ENCODE measurements around the gene PLPPR1. TPM values are rescaled to one million over a fixed set of nuclear protein-coding genes. Genes with fewer than 3 reads are reported as not detected.

Gene PLPPR1
- total RNA-seq, 1 donor from 2014 or later: 5.0 TPM

DNA sequence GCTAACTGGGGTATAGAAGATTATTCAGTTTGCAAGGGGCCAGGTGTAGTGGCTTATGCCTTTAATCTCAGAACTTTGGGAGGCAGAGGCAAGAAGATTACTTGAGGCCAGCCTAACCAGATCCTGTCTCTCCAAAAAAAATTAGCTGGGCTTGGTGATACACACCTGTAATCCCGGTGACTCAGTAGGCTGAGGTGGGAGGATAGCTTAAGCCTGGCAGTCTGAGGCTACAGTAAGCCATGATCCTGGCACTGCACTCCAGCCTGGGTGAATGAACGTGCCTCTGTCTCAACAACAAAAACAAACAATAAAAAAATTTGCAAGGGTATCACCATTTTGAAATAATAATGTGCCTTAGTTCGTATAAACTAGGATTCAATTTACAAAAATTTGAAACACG is 305.0 kb downstream of the PLPPR1 start:
- intact Hi-C loops (cut with DNase I): no loop called here
- Histone ChIP-seq H3K9me3 (no peaks in the 10 kb centered on the region), H3K4me1 (no peaks in the 10 kb centered on the region), H3K36me3 (no peaks in the 10 kb centered on the region), H3K27me3 (no peaks in the 10 kb centered on the region), H3K27ac (no peak overlapping the region), H3K4me3 (no peak overlapping the region)
- TF ChIP-seq, protein P1, sequence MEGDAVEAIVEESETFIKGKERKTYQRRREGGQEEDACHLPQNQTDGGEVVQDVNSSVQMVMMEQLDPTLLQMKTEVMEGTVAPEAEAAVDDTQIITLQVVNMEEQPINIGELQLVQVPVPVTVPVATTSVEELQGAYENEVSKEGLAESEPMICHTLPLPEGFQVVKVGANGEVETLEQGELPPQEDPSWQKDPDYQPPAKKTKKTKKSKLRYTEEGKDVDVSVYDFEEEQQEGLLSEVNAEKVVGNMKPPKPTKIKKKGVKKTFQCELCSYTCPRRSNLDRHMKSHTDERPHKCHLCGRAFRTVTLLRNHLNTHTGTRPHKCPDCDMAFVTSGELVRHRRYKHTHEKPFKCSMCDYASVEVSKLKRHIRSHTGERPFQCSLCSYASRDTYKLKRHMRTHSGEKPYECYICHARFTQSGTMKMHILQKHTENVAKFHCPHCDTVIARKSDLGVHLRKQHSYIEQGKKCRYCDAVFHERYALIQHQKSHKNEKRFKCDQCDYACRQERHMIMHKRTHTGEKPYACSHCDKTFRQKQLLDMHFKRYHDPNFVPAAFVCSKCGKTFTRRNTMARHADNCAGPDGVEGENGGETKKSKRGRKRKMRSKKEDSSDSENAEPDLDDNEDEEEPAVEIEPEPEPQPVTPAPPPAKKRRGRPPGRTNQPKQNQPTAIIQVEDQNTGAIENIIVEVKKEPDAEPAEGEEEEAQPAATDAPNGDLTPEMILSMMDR (IDR thresholded peaks at IDR 0.05): no peak
- ATAC-seq: no peak
- DNase-seq: no peak

DNA sequence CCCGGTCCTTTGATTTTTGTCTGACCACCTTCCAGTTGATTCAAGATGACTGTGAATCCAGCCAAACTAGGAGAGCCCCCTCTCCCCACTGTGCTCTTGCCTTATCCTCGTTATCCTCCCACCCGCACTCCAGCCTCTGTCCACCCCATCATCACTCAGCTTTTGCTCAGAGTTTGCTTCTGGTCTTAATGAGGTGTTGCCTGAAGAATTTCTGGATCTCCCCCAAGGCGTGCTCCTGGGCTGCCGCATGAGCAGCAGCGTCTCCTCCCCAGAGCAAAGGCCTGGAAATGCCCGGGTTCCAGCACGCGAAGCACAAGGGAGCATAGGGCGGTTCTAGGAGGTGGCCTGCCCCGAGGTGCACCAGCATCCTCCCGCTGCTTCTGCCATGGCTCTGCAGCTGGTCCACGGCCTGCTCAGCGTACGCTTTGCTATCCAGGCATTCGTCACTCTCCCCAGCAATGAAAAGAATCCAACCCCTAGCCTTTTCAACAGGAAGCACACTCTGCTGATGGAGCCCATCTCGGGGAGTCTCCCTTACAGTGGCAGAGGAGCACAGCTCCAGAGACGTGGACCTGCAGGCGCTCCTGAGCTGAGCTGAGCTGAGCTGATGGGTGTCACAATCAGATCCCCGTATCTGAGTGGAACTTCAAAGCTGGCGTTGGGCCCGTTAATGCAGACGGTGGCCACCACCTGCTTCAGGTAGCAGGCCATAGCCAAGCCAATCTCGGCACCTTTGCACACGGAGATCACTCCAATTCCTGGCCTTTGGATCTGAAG is 305.6 kb downstream of the PLPPR1 start:
- H3K4me3 ChIP-seq: no peak overlapping the region
- intact Hi-C loops (cut with DNase I): no loop called here
- H3K4me1 ChIP-seq: no peaks in the 10 kb centered on the region
- no peak for ATAC-seq
- no peaks in the 10 kb centered on the region for H3K36me3 ChIP-seq
- no peaks in the 10 kb centered on the region for H3K27me3 ChIP-seq
- no peak for DNase-seq
- no peaks in the 10 kb centered on the region for H3K9me3 ChIP-seq
- TF ChIP-seq, protein P1 (IDR thresholded peaks at IDR 0.05): no peak
- no peak overlapping the region for H3K27ac ChIP-seq

DNA sequence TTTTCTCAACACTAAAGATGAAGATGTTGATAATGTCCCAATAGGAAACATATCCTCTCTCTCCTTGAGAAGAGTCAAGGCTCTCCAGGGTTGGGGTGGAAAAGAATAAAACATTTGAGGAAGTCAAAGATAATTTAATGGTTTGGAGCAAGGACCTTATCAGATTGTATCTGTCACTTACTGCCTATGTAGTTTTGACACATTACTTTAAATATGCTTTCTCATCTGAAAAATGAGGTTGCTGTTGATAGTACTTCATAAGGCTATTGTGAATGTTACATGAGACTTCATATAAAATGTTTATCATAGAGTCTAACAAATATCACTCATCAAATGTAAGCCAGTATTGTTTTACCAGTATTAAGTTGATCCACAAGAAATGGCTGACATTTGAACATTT is 307.6 kb downstream of the PLPPR1 start:
- ATAC-seq: no peak
- H3K36me3 ChIP-seq: no peaks in the 10 kb centered on the region
- H3K4me3 ChIP-seq: no peak overlapping the region
- intact Hi-C loops (cut with DNase I): no loop called here
- H3K4me1 ChIP-seq: no peaks in the 10 kb centered on the region
- no peak overlapping the region for H3K27ac ChIP-seq
- no peak for DNase-seq
- peaks cover 2% of the 10 kb centered on the region for H3K27me3 ChIP-seq
- no peaks in the 10 kb centered on the region for H3K9me3 ChIP-seq
- TF ChIP-seq, protein P1 (IDR thresholded peaks at IDR 0.05): no peak

DNA sequence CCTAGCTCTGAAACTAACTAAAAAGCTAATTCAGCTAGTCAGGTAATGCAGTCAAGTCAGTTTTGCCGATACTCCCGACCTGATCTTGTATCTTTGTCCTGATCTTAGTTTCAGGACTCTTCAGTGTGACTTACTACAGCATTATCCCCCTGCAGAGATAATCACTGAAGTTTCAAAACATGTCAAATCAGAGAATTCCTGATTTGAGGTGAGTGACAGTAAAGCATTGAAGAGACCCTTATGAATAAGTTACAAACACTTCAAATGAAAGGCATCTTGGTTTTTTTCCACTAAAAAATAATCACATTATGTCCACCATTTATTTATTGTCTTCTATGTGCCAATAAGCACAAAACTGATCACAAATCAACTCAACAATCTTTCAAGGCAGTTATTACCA is 308.7 kb downstream of the PLPPR1 start:
- no peak for DNase-seq
- Histone ChIP-seq H3K27ac (no peak overlapping the region), H3K4me3 (no peak overlapping the region), H3K9me3 (no peaks in the 10 kb centered on the region), H3K36me3 (no peaks in the 10 kb centered on the region), H3K27me3 (peaks cover 6% of the 10 kb centered on the region), H3K4me1 (no peaks in the 10 kb centered on the region)
- TF ChIP-seq, protein P1 (IDR thresholded peaks at IDR 0.05): no peak
- no peak for ATAC-seq
- intact Hi-C loops (cut with DNase I): no loop called here

DNA sequence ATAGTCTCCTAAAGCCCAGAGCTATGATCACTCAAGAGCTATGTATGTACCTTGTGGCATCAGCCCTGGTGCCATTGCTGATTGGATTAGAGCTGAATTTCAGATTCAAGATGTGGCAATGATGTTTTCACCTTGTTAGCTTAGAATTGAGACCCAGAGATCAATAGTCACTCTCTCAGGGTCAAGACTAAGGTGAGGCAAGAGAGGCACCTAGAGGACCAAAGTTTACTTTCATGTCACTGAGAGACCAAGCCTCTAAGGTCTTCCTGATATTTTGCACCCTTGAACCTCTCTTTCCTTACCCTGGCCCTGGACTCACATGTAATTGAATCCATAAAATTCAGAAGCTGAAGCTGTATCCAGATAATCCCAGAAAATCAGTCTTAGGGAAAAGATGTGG is 313.4 kb downstream of the PLPPR1 start:
- DNase-seq (no peak), ATAC-seq (no peak)
- Histone ChIP-seq H3K27me3 (peaks cover 6% of the 10 kb centered on the region), H3K36me3 (no peaks in the 10 kb centered on the region), H3K27ac (no peak overlapping the region), H3K4me1 (no peaks in the 10 kb centered on the region), H3K9me3 (no peaks in the 10 kb centered on the region), H3K4me3 (no peak overlapping the region)
- intact Hi-C loops (cut with DNase I): no loop called here
- TF ChIP-seq, protein P1 (IDR thresholded peaks at IDR 0.05): no peak

Data from upper lobe of right lung (tissue), 1 donor.